Measurements from ENCODE around the gene CD59. TPM values are rescaled to one million over a fixed set of nuclear protein-coding genes. Genes with fewer than 3 reads are reported as not detected.

The CD59 gene
- total RNA-seq, 2 donors from 2014 or later, result 68.2 to 194 TPM

- no peak for DNase-seq
- Histone ChIP-seq H3K27me3 (no peaks in the 10 kb centered on the region), H3K27ac (no peak overlapping the region), H3K36me3 (replicated peaks in 1 of 2; ENCODE audit: insufficient read depth in 1 of 2, low read depth in 2 of 2) (no peaks in the 10 kb centered on the region), H3K9me3 (no peaks in the 10 kb centered on the region), H3K4me1 (peaks cover 44% of the 10 kb centered on the region), H3K4me3 (no peak overlapping the region)
- intact Hi-C loops (cut with DNase I), result no loop called here
- 76 to 80% methylated on average over 5 of the region's 5 CpGs for WGBS, 2 donors
- ATAC-seq, result no peak
- no peak for TF ChIP-seq CTCF (IDR thresholded peaks at IDR 0.05)
These were observed 10.7 kb downstream of the CD59 start for GRCh38 chr11:33725496-33725895.

- peak in 1 of 4 donors; percentile 40 for DNase-seq
- intact Hi-C loops (cut with DNase I), result no loop called here
- WGBS, 2 donors, result 46 to 54% methylated on average over 4 of the region's 4 CpGs
- Histone ChIP-seq H3K27me3 (no peaks in the 10 kb centered on the region), H3K27ac (peak overlapping the region; percentile 35 to 67 (median 58)), H3K4me1 (peaks cover 42% of the 10 kb centered on the region), H3K9me3 (no peaks in the 10 kb centered on the region), H3K4me3 (no peak overlapping the region), H3K36me3 (replicated peaks in 1 of 2; ENCODE audit: insufficient read depth in 1 of 2, low read depth in 2 of 2) (peaks cover 4 to 5% of the 10 kb centered on the region in 2 donors)
- TF ChIP-seq CTCF (IDR thresholded peaks at IDR 0.05), result no peak
- no peak for TF ChIP-seq POLR2A (IDR thresholded peaks at IDR 0.05)
- ATAC-seq, result no peak
These were observed 11.6 kb downstream of the CD59 start for GRCh38 chr11:33724644-33725035.

- TF ChIP-seq POLR2A (IDR thresholded peaks at IDR 0.05) (no peak), CTCF (IDR thresholded peaks at IDR 0.05) (no peak)
- Histone ChIP-seq H3K4me3 (no peak overlapping the region), H3K4me1 (peaks cover 36% of the 10 kb centered on the region), H3K27ac (peak overlapping the region in 3 of 4 donors; percentile 55 to 67 (median 60)), H3K36me3 (replicated peaks in 1 of 2; ENCODE audit: insufficient read depth in 1 of 2, low read depth in 2 of 2) (peaks cover 4 to 6% of the 10 kb centered on the region in 2 donors), H3K9me3 (no peaks in the 10 kb centered on the region), H3K27me3 (no peaks in the 10 kb centered on the region)
- 74 to 75% methylated on average over 6 of the region's 6 CpGs for WGBS, 2 donors
- intact Hi-C loops (cut with DNase I), result no loop called here
- DNase-seq, result peak in 1 of 4 donors; percentile 35
- ATAC-seq, result peak; percentile 58
These were observed 12.9 kb downstream of the CD59 start for GRCh38 chr11:33723238-33723881.

GRCh38 chr11:33722590-33723234 lies 13.5 kb downstream of the CD59 start:
- no peak for TF ChIP-seq POLR2A (IDR thresholded peaks at IDR 0.05)
- no peak for TF ChIP-seq CTCF (IDR thresholded peaks at IDR 0.05)
- intact Hi-C loops (cut with DNase I), result no loop called here
- 67 to 90% methylated on average over 2 of the region's 2 CpGs for WGBS, 2 donors
- no peaks in the 10 kb centered on the region for H3K9me3 ChIP-seq
- peaks cover 4 to 6% of the 10 kb centered on the region in 2 donors for H3K36me3 ChIP-seq (replicated peaks in 1 of 2; ENCODE audit: insufficient read depth in 1 of 2, low read depth in 2 of 2)
- H3K4me1 ChIP-seq, result peaks cover 36% of the 10 kb centered on the region
- H3K4me3 ChIP-seq, result no peak overlapping the region
- no peak for ATAC-seq
- peak overlapping the region in 3 of 4 donors; percentile 35 to 67 (median 60) for H3K27ac ChIP-seq
- no peak for DNase-seq
- H3K27me3 ChIP-seq, result no peaks in the 10 kb centered on the region
